Neutrophil (primary cell): Measurements from ENCODE around the gene NLRX1.
"Not testable (repeated sequence)": the region's sequence is repeated elsewhere in the genome, so short reads cannot be mapped to it uniquely, and the experiment has no call there.

Experiments used
- H3K27ac ChIP-seq: fragments of 200-600 bp; sonication (generic); 2 replicates; pipeline ENCODE4 v1.5.1; 2016; ENCODE audit warnings: mild to moderate bottlenecking, moderate library complexity
- H3K27me3 ChIP-seq: fragments of 200-600 bp; sonication (generic); 2 replicates; pipeline ENCODE4 v1.6.0; 2016; ENCODE audit warnings: mild to moderate bottlenecking
- H3K36me3 ChIP-seq: fragments of 200-600 bp; sonication (generic); 2 replicates; pipeline ENCODE4 v1.5.1; 2017
- H3K4me1 ChIP-seq, 2 experiments: fragments of 200-600 bp in 1 of 2; sonication (generic) in 1 of 2; 1 replicate in 1 of 2; 2 replicates in 1 of 2; pipeline versions ENCODE4 v1.5.1 to v1.6.1; 2013 to 2016; ENCODE audit warnings: low read depth in 1 of 2, low read length in 1 of 2, mild to moderate bottlenecking in 1 of 2, moderate library complexity in 1 of 2; ENCODE audit not compliant: control insufficient read depth in 1 of 2, insufficient read depth in 1 of 2
- H3K4me3 ChIP-seq, 2 experiments: fragments of 200-600 bp in 1 of 2; sonication (generic) in 1 of 2; 1 replicate in 1 of 2; 2 replicates in 1 of 2; pipeline ENCODE4 v1.5.1; 2013 to 2016; ENCODE audit warnings: low read depth in 1 of 2, low read length in 1 of 2, mild to moderate bottlenecking in 1 of 2, moderate library complexity in 1 of 2
- H3K9me3 ChIP-seq: fragments of 200-600 bp; sonication (generic); 2 replicates; pipeline ENCODE4 v1.5.1; 2016
- CTCF ChIP-seq: fragments of 200-600 bp; sonication (generic); IDR thresholded peaks from 2 replicates; pipeline ENCODE4 v1.5.1; 2016; ENCODE audit warnings: antibody characterized with exemption

The NLRX1 gene

GRCh38 chr11:119198925-119199324, 30.4 kb downstream of the NLRX1 start:
- TF ChIP-seq CTCF: no peak
- H3K4me1 ChIP-seq: peaks cover 49 to 50% of the 10 kb centered on the region in 2 experiments
- H3K9me3 ChIP-seq: no peaks in the 10 kb centered on the region
- H3K27me3 ChIP-seq: no peaks in the 10 kb centered on the region
- H3K36me3 ChIP-seq: no peaks in the 10 kb centered on the region
- H3K4me3 ChIP-seq: no peak overlapping the region
- peak overlapping the region; percentile 48 for H3K27ac ChIP-seq

- not testable (repeated sequence) for H3K27me3 ChIP-seq, H3K9me3 ChIP-seq, H3K36me3 ChIP-seq, H3K27ac ChIP-seq, H3K4me3 ChIP-seq
- H3K4me1 ChIP-seq: peaks cover 44 to 46% of the 10 kb centered on the region in 2 experiments
These were observed 32.7 kb downstream of the NLRX1 start for GRCh38 chr11:119201236-119201635.

DNA sequence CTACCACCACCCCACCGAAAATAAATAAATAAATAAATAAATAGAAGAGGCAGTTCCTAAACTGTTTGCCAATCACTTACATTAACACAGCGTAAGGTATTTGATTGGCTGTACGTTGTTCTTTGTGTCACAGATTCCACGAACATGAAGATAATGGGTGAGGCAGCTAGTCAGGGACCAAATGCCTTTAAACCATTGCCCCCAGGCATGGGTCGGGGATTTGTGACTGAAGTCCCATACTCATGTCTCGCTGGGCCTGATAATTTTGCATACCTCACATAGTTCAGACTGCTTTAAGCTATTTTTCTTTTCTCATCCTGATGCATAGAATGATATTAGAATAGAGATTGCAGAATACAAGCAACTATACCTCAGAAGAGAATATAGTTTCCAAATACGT, 34.0 kb downstream of the NLRX1 start:
- H3K9me3 ChIP-seq: no peaks in the 10 kb centered on the region
- no peak for TF ChIP-seq CTCF
- no peak overlapping the region for H3K4me3 ChIP-seq
- H3K36me3 ChIP-seq: no peaks in the 10 kb centered on the region
- H3K27ac ChIP-seq: no peak overlapping the region
- H3K4me1 ChIP-seq: peaks cover 36 to 38% of the 10 kb centered on the region in 2 experiments
- H3K27me3 ChIP-seq: no peaks in the 10 kb centered on the region

DNA sequence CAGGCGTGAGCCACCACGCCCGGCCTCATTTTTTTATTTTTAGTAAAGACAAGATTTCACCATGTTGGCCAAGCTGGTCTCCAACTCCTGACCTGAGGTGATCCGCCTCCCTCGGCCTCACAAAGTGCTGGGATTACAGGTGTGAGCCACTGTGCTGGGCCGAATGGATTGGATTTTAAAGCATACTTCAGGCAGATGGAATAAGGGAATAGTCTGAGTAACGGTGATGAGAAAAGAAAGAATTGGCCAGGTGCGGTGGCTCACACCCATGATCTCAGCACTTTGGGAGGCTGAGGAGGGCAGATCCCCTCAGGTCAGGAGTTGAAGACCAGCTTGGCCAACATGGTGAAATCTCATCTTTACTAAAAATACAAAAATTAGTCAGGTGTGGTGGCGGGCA, 35.5 kb downstream of the NLRX1 start:
- Histone ChIP-seq H3K4me3 (no peak overlapping the region), H3K4me1 (peaks cover 37 to 41% of the 10 kb centered on the region in 2 experiments), H3K27me3 (no peaks in the 10 kb centered on the region), H3K9me3 (no peaks in the 10 kb centered on the region), H3K27ac (peak overlapping the region; percentile 99), H3K36me3 (peaks cover 4% of the 10 kb centered on the region)
- TF ChIP-seq CTCF: no peak

- Histone ChIP-seq H3K4me3 (peak overlapping the region; percentile 81 to 98), H3K4me1 (peaks cover 46 to 48% of the 10 kb centered on the region in 2 experiments), H3K9me3 (no peaks in the 10 kb centered on the region), H3K27ac (peak overlapping the region; percentile 99), H3K36me3 (peaks cover 4% of the 10 kb centered on the region), H3K27me3 (no peaks in the 10 kb centered on the region)
- no peak for TF ChIP-seq CTCF
These were observed 36.6 kb downstream of the NLRX1 start for GRCh38 chr11:119205080-119205479.

DNA sequence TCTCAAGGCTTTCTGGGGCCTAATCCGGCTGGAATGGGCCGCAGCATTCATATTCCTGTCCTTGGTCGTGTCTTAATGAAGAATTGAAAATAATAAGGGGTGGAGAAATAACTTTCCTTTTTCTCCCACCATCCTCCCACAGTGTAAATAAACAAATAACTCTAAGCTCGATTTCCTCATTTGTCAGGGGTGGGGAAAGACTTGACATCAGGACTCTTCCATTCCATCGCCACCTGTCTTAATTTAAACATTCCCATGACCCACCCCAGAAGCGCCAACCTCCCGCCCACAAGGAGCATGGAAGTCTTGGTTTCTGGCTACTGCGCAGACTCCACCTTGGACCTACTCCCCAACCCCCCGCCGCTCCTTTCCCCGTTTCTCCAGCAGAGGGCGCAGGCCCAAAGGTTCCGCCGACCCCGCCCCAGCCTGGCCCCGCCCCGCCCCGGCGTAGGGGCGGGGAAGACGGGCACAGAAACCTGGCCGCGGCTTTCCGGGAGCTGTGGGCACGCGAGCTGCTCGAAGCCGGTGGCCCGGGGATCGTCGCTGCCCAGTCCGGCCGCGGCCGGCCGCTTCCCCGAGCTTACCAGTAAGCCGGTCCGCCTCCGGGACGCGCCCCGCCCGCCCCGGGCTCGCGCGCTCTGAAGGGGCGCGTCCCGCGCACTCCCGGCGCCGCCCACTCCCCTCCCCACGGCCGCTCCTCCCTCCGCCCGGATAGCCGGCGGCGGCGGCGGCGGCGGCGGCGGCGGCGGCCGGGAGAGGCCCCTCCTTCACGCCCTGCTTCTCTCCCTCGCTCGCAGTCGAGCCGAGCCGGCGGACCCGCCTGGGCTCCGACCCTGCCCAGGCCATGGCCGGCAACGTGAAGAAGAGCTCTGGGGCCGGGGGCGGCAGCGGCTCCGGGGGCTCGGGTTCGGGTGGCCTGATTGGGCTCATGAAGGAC, 37.3 kb downstream of the NLRX1 start, which contains the start of gene CBL:
Gene CBL (plus strand): TSS at position 766 of the 937 bp plus-strand sequence. CDS start 79 bp downstream, at position 845.
- Histone ChIP-seq H3K36me3 (peaks cover 4% of the 10 kb centered on the region), H3K4me1 (peaks cover 51 to 55% of the 10 kb centered on the region in 2 experiments), H3K9me3 (no peaks in the 10 kb centered on the region), H3K4me3 (peak within 1 kb of the TSS; percentile 81 to 98), H3K27ac (peak within 1 kb of the TSS; percentile 99), H3K27me3 (no peaks in the 10 kb centered on the region)
- TF ChIP-seq CTCF: peak; percentile 97
